ENCODE data around the gene MAP3K14.

MAP3K14 gene

DNA sequence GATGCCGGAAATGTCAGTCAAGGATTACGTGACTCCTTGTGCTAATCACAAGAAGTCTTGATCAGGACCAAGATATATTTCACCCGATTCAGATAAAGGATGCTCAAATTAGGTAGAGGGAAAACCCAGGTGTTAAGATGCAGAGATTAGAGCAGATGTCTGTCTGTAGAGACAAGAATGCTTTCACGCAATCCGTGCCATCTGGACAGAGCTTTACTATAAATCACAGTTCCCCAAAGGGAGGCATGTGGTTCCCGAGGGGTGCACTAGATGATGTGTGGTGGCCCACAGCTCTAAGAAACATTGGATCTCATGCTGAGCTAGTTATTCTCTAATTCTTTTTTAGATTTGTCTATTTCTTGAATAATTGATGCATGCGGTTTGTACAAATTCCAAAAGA lies 9.8 kb upstream of the MAP3K14 start:
- Histone ChIP-seq H3K9me3 (ENCODE audit: control insufficient read depth, low read length) (no peaks in the 10 kb centered on the region), H3K27ac (ENCODE audit: low read depth, low read length, severe bottlenecking) (no peak overlapping the region), H3K36me3 (ENCODE audit: control insufficient read depth, insufficient read depth, low read length) (no peaks in the 10 kb centered on the region), H3K4me1 (ENCODE audit: control insufficient read depth, insufficient read depth, low read length, poor library complexity, severe bottlenecking) (peaks cover 8% of the 10 kb centered on the region), H3K4me3 (ENCODE audit: extremely low read depth, insufficient read depth, low read length, poor library complexity, severe bottlenecking) (no peak overlapping the region)
- WGBS, 2 experiments (ENCODE audit: insufficient coverage in 2 of 2), result 90 to 98% methylated on average over 6 of the region's 7 CpGs

DNA sequence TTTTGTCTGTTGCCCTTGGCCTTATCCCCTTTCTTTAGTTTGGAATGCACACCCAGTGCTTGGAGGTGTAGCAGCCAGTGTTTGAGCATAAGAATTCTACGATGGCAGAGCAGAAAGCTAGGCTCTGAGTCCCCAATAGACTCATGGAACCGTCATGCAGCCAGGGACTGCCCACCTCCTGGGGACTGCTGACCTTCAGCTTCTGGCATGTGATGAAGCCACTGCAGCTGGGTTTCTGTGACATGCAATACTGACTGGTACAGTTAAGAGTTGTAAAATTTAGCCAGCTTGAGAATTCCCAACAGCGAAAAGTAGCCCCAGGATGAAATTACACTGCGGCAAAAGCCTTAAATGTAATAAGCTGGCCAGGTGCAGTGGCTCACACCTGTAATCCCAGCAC lies 9.0 kb upstream of the MAP3K14 start:
- WGBS, 2 experiments (ENCODE audit: insufficient coverage in 2 of 2), result 88 to 89% methylated on average over 4 of the region's 4 CpGs
- Histone ChIP-seq H3K9me3 (ENCODE audit: control insufficient read depth, low read length) (no peaks in the 10 kb centered on the region), H3K27ac (ENCODE audit: low read depth, low read length, severe bottlenecking) (no peak overlapping the region), H3K4me1 (ENCODE audit: control insufficient read depth, insufficient read depth, low read length, poor library complexity, severe bottlenecking) (peaks cover 16% of the 10 kb centered on the region), H3K4me3 (ENCODE audit: extremely low read depth, insufficient read depth, low read length, poor library complexity, severe bottlenecking) (no peak overlapping the region), H3K36me3 (ENCODE audit: control insufficient read depth, insufficient read depth, low read length) (no peaks in the 10 kb centered on the region)

DNA sequence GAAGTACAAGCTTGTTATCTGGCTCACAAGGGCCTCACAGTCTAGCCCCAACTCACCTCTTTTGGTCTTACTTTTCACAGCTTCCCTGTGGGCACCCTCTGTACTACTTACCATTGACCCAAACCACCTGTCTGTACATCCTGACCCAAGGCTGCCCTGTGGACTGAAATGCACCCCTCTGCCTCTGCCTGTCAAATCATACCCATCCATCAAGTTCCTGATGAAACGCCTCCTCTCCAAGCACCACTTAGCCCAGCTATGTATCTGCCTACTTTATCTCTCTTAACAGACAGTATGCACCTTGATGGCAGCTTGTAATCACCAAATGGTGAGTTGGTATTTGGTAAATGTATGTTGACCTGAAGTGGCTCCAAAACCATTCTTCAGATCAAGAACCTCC lies 7.5 kb upstream of the MAP3K14 start:
- 100% methylated on average over 1 of the region's 1 CpG; no CpG with 5 or more reads in 1 of the 2 experiments for WGBS, 2 experiments (ENCODE audit: insufficient coverage in 2 of 2)
- Histone ChIP-seq H3K36me3 (ENCODE audit: control insufficient read depth, insufficient read depth, low read length) (no peaks in the 10 kb centered on the region), H3K4me3 (ENCODE audit: extremely low read depth, insufficient read depth, low read length, poor library complexity, severe bottlenecking) (no peak overlapping the region), H3K9me3 (ENCODE audit: control insufficient read depth, low read length) (no peaks in the 10 kb centered on the region), H3K27ac (ENCODE audit: low read depth, low read length, severe bottlenecking) (no peak overlapping the region), H3K4me1 (ENCODE audit: control insufficient read depth, insufficient read depth, low read length, poor library complexity, severe bottlenecking) (peaks cover 30% of the 10 kb centered on the region)

DNA sequence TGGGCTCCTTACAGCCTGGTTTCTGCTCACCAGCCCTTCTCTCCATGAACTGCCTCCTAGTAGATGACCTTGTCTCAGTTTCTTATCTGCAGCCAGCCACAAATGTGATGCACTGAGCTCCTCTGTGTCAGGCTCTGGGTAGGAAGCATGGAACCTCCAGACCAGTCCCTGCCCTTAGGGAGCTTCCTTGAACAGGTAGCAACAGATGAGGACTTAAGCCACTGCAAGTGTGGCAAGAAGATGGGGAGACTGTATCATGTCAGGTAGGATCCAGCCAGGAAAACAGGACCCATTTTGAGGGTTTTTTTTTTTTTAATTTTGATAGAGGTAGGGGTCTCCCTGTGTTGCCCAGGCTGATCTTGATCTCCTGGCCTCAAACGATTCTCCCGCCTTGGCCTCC lies 5.3 kb upstream of the MAP3K14 start:
- H3K4me1 ChIP-seq (ENCODE audit: control insufficient read depth, insufficient read depth, low read length, poor library complexity, severe bottlenecking), result peaks cover 46% of the 10 kb centered on the region
- H3K4me3 ChIP-seq (ENCODE audit: extremely low read depth, insufficient read depth, low read length, poor library complexity, severe bottlenecking), result no peak overlapping the region
- no peaks in the 10 kb centered on the region for H3K36me3 ChIP-seq (ENCODE audit: control insufficient read depth, insufficient read depth, low read length)
- no peak overlapping the region for H3K27ac ChIP-seq (ENCODE audit: low read depth, low read length, severe bottlenecking)
- WGBS, 2 experiments (ENCODE audit: insufficient coverage in 2 of 2), result 100% methylated on average over 2 of the region's 2 CpGs; no CpG with 5 or more reads in 1 of the 2 experiments
- H3K9me3 ChIP-seq (ENCODE audit: control insufficient read depth, low read length), result no peaks in the 10 kb centered on the region

DNA sequence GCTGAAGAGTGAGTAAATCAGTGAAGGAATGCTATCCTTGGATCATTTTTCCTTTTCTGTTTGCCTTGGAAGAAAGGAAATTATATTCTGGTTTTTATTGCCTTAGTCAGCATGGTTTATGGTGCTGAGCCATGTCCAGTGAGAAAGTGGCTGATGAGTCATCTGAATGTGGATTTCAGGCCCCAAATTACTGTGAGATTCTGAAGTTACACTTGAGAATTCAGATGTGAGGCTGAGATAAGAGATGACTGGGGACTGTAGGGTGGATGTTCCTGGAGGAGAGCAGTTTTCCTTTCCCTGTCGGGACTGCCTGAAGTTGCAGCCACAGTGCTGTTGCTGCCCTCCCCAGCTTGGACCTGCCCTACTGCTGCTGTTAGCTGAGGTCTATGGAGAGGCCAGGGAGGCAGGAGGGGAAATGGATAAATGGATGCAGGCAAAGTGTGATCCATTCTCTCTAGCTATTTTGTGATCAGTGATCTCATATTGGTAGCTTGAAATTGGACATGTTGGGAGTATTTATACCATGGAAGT lies 4.2 kb upstream of the MAP3K14 start:
- peaks cover 46% of the 10 kb centered on the region for H3K4me1 ChIP-seq (ENCODE audit: control insufficient read depth, insufficient read depth, low read length, poor library complexity, severe bottlenecking)
- no peak overlapping the region for H3K4me3 ChIP-seq (ENCODE audit: extremely low read depth, insufficient read depth, low read length, poor library complexity, severe bottlenecking)
- no CpG with 5 or more reads among the region's 1 CpG for WGBS, 2 experiments (ENCODE audit: insufficient coverage in 2 of 2)
- H3K9me3 ChIP-seq (ENCODE audit: control insufficient read depth, low read length), result no peaks in the 10 kb centered on the region
- no peaks in the 10 kb centered on the region for H3K36me3 ChIP-seq (ENCODE audit: control insufficient read depth, insufficient read depth, low read length)
- H3K27ac ChIP-seq (ENCODE audit: low read depth, low read length, severe bottlenecking), result peak overlapping the region; percentile 87

DNA sequence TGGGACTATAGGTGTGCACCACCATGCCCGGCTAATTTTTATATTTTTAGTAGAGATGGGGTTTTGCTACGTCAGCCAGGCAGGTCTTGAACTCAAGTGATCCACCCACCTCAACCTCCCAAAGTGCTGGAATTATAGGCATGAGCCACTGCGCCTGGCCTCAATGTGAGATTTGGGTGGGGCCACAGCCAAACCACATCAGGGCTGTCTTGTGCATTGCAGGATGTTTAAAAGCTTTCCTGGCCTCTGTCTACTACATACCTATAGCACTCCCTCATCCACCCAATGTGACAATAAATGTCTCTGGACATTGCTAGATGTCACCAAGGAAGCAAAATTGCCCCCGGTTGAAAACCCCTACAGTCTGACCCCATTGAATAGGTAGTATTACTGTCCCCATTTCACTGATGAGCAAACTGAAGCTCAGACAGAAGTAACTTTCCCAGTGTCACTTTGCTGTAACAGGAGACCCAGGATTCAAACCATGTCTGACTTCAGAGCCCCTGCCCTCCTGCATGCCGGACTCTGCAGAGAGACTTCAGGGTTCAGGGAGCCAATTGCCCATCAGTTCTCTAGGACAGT lies 3.6 kb upstream of the MAP3K14 start:
- Histone ChIP-seq H3K4me3 (ENCODE audit: extremely low read depth, insufficient read depth, low read length, poor library complexity, severe bottlenecking) (no peak overlapping the region), H3K27ac (ENCODE audit: low read depth, low read length, severe bottlenecking) (peak overlapping the region; percentile 87), H3K36me3 (ENCODE audit: control insufficient read depth, insufficient read depth, low read length) (no peaks in the 10 kb centered on the region), H3K4me1 (ENCODE audit: control insufficient read depth, insufficient read depth, low read length, poor library complexity, severe bottlenecking) (peaks cover 44% of the 10 kb centered on the region), H3K9me3 (ENCODE audit: control insufficient read depth, low read length) (no peaks in the 10 kb centered on the region)
- WGBS, 2 experiments (ENCODE audit: insufficient coverage in 2 of 2), result 97 to 100% methylated on average over 2 to 5 of the region's 5 CpGs

DNA sequence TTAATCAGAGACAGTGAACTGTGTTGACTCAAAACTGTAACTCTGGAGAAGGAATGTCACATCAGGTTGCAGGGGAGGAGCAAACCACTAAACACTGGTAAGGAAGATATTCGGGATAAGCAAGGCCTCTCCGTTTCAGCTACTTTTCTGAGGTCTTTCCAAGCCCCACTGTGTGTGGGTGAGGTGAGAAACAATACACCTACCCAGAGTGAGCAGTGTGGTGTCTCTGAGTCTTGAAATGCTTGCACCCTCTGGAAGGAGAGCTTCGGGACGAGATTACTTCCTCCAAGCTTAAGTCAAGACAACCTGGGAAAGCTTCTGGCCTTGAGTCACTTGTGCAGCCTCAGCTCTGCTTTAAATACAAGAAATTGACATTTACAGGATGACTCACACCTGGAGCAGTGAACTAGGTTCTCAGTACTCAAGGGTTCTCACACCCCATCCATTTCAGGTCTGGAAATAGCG lies 2.5 kb upstream of the MAP3K14 start:
- WGBS, 2 experiments (ENCODE audit: insufficient coverage in 2 of 2), result 89% methylated on average over 5 of the region's 5 CpGs
- Histone ChIP-seq H3K9me3 (ENCODE audit: control insufficient read depth, low read length) (no peaks in the 10 kb centered on the region), H3K4me1 (ENCODE audit: control insufficient read depth, insufficient read depth, low read length, poor library complexity, severe bottlenecking) (peaks cover 54% of the 10 kb centered on the region), H3K27ac (ENCODE audit: low read depth, low read length, severe bottlenecking) (peak overlapping the region; percentile 72), H3K4me3 (ENCODE audit: extremely low read depth, insufficient read depth, low read length, poor library complexity, severe bottlenecking) (no peak overlapping the region), H3K36me3 (ENCODE audit: control insufficient read depth, insufficient read depth, low read length) (no peaks in the 10 kb centered on the region)

DNA sequence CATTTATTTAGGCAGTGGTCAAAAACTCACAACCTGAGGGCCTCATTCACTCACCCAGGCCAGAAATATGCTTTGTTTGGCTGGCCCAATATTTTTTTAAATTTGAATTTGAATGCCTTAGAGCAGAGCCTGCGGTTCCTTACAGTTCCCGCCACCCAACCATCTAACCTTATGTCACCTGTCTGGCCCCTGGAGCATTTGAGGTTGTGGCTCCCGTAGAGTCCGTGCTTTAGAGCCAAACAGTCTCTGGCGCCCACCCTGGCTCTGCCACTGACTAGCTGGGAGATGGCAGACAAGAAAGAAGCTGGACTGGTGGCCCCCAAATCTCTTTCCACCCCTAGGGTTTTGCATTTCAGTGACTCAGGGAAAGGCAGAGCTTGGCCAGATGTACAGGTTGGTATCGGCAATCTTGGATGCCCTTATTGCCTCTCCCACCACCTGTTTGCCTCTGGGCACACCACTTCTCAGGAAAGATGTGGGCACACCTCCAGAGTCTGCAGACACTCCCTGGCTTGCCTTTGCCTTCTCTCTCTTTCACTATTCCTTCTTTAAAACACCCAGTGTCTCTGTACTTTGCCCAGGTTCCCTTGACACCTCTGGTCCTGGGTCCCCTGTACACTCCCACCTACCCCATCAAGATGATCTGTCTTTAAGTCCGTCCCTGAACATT lies 1.9 kb upstream of the MAP3K14 start:
- Histone ChIP-seq H3K27ac (ENCODE audit: low read depth, low read length, severe bottlenecking) (peak overlapping the region; percentile 72), H3K4me1 (ENCODE audit: control insufficient read depth, insufficient read depth, low read length, poor library complexity, severe bottlenecking) (peaks cover 55% of the 10 kb centered on the region), H3K9me3 (ENCODE audit: control insufficient read depth, low read length) (no peaks in the 10 kb centered on the region), H3K4me3 (ENCODE audit: extremely low read depth, insufficient read depth, low read length, poor library complexity, severe bottlenecking) (no peak overlapping the region), H3K36me3 (ENCODE audit: control insufficient read depth, insufficient read depth, low read length) (no peaks in the 10 kb centered on the region)
- 94% methylated on average over 5 of the region's 7 CpGs for WGBS, 2 experiments (ENCODE audit: insufficient coverage in 2 of 2)

DNA sequence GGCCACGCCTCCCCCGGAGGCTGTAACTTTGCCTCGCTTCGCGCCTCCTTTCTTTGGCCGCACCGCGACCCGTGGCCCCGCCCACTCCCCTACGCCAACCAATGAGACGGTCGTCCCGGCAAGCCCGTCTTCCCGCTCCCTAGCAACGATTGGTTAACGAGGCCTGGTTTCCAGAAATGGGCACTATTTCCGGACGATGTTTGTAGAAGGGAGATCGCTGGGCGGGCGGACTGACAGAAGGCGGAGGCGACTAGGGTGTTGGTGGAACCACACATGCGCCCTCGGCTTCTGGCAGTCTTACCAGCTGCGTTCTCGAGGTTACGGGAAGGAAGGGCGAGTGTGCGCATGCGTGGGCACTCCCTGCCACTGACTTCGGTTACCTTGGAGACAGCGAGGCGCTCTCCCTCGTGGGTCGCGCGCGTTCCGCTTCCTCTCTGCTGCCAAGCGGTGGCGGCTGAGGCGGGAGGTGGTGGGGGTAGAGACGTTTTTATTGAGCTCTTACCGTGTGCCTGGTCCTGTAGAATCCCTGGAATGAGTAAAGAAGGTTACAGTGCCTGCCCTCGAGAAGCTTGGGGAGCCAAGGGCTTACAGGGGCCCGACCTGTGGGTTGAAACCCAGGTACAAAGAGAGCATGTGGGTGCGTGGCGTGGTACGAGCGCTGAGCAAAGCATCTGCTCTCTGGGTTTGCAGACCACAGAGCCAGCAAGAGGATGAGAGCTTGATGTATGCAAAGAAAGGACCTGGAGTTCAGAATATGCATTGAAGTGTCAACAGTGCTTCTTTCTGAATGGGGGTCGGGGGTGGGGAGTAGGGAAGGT lies 500 bp upstream of the MAP3K14 start:
- 0 to 2% methylated on average over 29 to 35 of the region's 54 CpGs for WGBS, 2 experiments (ENCODE audit: insufficient coverage in 2 of 2)
- peaks cover 60% of the 10 kb centered on the region for H3K4me1 ChIP-seq (ENCODE audit: control insufficient read depth, insufficient read depth, low read length, poor library complexity, severe bottlenecking)
- peak overlapping the region; percentile 59 for H3K4me3 ChIP-seq (ENCODE audit: extremely low read depth, insufficient read depth, low read length, poor library complexity, severe bottlenecking)

DNA sequence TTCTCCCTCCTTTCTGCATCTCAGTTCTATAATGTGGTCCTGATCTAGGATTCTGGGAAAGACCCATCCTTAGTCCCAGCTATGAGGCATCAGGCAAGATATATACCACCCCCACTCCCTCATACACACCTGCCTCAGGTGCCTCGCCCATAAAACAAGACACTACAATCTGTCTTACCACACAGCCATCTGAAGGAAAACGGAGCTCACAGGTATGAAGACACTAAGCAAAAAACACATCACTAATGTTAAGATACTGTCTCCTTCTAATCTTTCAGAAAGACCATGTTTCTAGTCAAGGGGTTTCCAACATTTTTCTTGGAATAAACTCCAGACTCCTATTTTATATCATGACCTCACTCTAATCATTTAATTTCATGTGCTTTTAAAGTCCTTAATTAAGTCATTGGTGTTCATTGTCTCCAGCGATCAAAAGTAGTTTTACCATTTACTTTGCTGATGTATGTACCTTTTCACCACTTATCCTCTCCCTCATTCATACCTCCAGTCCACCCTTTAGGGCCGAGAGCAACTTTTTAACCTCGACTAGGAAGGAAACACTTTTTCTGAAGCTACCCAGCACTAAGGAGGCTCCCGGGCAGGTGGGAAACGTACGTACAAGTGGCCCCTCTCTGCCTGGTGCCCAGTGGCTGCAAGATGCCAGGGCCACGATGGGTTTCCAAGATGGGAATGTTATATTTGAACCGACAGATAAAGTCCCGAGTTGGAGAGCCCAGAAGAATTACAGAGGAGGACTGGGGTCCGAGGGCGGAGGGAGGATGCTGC lies 979 bp downstream of the MAP3K14 start:
- peaks cover 47% of the 10 kb centered on the region for H3K4me1 ChIP-seq (ENCODE audit: control insufficient read depth, insufficient read depth, low read length, poor library complexity, severe bottlenecking)

More for the DNA sequence above, 500 bp upstream of the MAP3K14 start:
- Histone ChIP-seq H3K36me3 (ENCODE audit: control insufficient read depth, insufficient read depth, low read length) (no peaks in the 10 kb centered on the region), H3K9me3 (ENCODE audit: control insufficient read depth, low read length) (no peaks in the 10 kb centered on the region), H3K27ac (ENCODE audit: low read depth, low read length, severe bottlenecking) (peak overlapping the region; percentile 88)

More for the DNA sequence above, 979 bp downstream of the MAP3K14 start:
- peak overlapping the region; percentile 88 for H3K27ac ChIP-seq (ENCODE audit: low read depth, low read length, severe bottlenecking)
- peak overlapping the region; percentile 59 for H3K4me3 ChIP-seq (ENCODE audit: extremely low read depth, insufficient read depth, low read length, poor library complexity, severe bottlenecking)
- no peaks in the 10 kb centered on the region for H3K9me3 ChIP-seq (ENCODE audit: control insufficient read depth, low read length)
- peaks cover 9% of the 10 kb centered on the region for H3K36me3 ChIP-seq (ENCODE audit: control insufficient read depth, insufficient read depth, low read length)
- WGBS, 2 experiments (ENCODE audit: insufficient coverage in 2 of 2), result 16 to 20% methylated on average over 13 of the region's 13 CpGs
